Upper lobe of left lung (tissue), 4 donors: ENCODE results near the gene FMNL2.
A peak's percentile ranks its signal among the peaks of the same experiment; 100 is the strongest.

ENCODE experiments used
- CTCF ChIP-seq, 6 experiments: fragments of 450-650 bp in 4 of 6; fragments of 200-600 bp in 2 of 6; sonication (generic) in 2 of 6; IDR thresholded peaks; one replicate each; pipeline ENCODE4 v1.5.1; 2016 to 2019; ENCODE audit warnings: antibody characterized with exemption in 6 of 6
- EP300 ChIP-seq, 4 donors: sonication (generic); formaldehyde crosslinking; IDR thresholded peaks; one replicate each; pipeline ENCODE4 v1.5.1; 2017; ENCODE audit warnings: antibody characterized with exemption in 4 of 4, control low read depth in 2 of 4
- POLR2A ChIP-seq, 4 donors: fragments of 450-650 bp; IDR thresholded peaks; one replicate each; pipeline ENCODE4 v1.5.1; 2016 to 2017; ENCODE audit warnings: antibody characterized with exemption in 4 of 4, mild to moderate bottlenecking in 2 of 4

GRCh38 chr2:152537081-152537651 lies 202.2 kb downstream of the FMNL2 start:
- TF ChIP-seq CTCF (IDR thresholded peaks at IDR 0.05) = no peak
- no peak for TF ChIP-seq POLR2A (IDR thresholded peaks at IDR 0.05)
- peak in 1 of 4 donors; percentile 17 for TF ChIP-seq EP300 (IDR thresholded peaks at IDR 0.05)
